GM11168 (cell line): Measurements from ENCODE around the gene PRF1.

Source experiments
- in situ Hi-C: fragments of 300-500 bp; cut with MboI; formaldehyde crosslinking; loops from one replicate; pipeline ENCODE4 v1.12.0; 2022; ENCODE audit warnings: low sequenced_read_pairs; ENCODE audit not compliant: unreplicated experiment

Gene PRF1

DNA sequence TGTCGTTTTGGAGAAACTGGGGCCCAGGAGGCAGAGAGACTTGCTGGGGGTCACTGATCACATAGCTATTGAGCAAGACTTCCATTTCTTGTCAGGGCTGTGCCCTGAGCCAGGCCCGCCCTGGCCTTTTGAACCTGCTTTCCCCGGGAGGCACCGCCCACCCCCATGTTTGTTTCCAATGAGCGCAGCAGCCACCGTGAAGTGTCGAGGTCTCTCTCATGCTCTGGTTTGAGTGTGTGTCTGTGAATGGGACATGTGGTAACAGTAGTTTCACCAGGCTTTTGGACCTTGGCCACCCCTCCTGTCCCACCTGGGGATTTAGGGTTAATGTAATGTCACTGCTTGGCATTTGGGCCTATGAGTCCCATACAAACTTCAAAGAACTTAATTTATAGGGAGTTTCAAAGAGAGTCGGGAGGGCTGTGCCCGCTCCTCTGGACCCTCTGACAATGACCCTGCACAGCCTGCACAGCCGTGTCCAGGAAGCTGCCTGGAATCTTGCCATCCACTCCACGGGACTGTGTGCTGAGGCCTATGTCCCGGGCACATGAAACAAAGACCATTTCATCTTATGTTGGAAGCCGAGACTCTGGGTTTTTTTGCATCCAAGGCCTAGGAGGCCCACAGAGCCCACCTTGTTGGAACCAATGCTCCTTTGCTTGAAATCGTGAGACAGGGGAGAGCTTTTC lies 6.3 kb downstream of the PRF1 start:
- in situ Hi-C loops = no loop called here

DNA sequence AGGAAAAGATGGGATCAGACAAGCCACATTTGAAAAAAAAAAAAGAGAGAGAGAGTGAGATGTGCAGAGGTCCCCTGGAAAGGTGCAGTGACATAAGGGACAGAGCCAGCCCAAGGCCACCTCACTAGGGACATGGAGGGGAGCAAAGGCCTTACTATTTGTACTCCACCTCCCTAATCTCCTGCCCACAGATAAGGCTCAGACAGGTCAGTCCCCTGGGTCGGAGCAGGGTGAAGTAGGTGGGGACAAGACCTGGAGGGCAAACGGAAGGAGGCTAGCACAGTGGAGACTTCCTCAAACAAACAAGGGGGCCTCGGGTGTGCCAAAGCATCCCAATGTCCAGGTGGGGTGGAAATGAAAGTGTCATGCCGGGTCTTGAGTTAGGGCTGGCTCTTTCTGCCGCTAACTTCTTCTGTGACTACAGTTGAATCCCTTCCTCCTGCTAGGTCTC lies 7.0 kb downstream of the PRF1 start:
- in situ Hi-C loops = no loop called here

- in situ Hi-C loops = no loop called here
Observed at GRCh38 chr10:70594161-70594560, 8.4 kb downstream of the PRF1 start.

GRCh38 chr10:70593513-70593890 lies 9.0 kb downstream of the PRF1 start:
- in situ Hi-C loops = no loop called here

DNA sequence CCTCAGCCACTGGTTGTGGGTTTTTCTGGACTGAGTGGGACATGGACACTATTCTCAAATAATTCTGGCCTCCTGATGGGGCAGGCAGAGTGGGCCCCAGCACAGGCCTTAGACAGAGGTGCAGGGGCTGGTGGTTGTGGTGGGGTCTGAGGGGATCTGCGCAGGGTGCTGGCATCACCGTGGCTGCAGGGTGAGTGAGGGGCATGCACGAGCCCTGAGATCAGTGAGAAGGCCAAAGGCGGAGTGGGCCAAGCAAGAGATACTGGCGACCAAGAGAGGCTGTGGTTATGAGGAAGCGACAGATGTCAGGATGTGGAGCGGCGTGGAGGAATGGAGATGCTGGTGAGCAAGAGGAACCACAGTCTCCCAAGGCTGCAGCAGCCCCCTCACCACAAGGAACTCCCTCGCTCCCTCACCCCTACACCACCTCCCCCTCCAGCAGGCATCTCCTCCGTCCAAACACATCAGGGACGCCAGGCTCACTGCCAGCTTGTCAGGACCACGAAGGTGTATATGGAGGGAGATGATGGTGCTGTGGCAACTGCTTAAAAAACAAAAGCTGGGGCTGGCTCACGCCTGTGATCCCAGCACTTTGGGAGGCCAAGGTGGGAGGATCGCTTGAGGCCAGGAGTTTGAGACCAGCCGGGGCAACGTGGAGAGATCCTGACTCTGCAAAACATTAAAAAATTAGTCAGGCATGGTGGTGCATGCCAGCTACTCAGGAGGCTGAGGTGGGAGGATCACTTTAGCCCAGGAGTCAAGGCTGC lies 9.6 kb downstream of the PRF1 start:
- in situ Hi-C loops = no loop called here

DNA sequence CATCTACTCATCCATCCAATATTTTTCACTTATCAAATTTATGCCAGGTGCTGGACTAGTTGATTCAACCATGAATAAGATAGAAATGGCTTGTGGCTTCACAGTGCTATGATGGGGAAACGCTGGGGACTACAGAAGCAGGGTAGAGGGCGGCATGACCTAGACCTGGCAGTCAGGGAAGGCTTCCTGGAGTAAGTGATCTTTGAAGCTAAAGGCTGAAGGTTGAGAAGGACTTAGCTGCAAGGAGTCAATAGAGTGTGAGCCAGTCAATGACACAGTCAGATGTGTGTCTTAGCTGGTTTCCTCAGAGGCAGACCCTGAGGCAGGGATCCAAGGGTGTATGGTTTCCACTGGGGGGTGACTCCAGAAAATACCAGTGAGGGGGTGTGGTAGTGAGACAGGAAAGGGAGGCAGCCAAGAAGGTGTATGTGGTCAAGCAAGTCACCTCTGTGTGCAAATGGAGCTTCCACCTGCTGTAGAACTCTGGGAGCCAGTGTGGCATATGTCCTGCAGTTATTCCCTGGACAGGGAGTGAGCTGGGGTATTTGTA lies 10.3 kb downstream of the PRF1 start:
- in situ Hi-C loops = no loop called here

- in situ Hi-C loops = no loop called here
Observed at GRCh38 chr10:70590655-70591416, 11.7 kb downstream of the PRF1 start.

DNA sequence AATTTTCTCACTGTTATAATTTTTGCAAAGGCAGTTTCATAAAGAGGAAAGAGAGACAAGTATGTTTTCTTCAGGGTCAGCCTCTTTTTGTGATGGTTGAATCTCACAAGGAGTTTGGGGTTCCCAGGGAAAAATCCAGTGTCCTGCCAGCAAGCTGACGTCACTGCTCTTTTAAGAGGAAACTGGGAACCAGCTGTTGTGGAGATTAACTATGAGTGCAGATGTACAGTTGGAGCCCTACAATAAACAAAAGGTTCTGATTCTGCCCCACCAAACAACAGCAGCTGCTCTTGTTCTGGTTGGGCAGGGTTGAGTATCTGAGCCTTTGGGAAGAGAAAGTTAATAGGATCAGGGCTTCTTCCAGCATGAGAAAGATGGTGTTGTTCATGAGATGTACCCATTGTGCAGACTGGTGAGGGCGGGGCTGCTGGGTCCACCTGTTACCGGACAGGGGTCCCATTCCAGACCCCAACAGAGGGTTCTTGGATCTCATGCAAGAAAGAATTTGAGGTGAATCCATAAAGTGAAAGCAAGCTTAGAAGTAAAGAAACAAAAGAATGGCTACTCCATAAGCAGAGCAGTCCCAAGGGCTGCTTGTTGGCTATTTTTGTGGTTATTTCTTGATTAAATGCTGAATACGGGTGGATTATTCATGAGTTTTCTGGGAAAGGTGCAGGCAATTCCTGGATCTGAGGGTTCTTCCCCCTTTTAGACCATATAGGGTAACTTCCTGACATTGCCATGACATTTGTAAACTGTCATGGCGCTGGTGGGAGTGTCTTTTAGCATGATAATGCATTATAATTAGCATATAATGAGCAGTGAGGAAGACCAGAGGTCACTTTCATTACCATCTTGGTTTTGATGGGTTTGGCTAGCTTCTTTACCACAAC lies 12.5 kb downstream of the PRF1 start:
- in situ Hi-C loops = no loop called here

- in situ Hi-C loops = no loop called here
Observed at GRCh38 chr10:70588859-70589570, 13.5 kb downstream of the PRF1 start.

- in situ Hi-C loops = no loop called here
Observed at GRCh38 chr10:70588255-70588654, 14.3 kb downstream of the PRF1 start.

DNA sequence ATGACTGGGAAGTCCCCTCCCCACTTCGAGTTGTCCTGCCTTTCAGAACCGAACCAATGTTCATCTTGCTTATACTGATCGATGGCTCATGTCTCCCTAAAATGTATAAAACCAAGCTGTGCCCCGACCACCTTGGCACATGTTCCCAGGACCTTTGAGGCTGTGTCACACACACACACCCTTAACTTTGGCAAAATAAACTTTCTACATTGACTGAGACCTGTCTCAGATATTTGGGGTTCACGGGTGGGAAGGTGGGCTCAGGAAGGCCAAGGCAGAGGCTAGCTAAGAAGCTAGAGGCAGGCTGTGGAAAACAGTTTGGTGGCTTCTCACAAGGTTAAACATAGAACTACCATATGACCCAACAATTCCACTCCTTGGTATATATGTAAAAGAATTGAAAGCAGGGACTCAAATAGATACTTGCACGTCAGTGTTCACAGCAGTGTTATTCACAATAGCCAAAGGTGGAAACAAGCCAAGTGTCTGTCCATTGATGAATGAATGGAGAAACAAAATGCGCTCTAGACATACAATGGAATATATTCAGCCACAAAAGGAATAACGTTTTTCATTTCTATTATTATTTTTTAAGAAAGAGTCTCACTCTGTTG lies 15.4 kb downstream of the PRF1 start:
- in situ Hi-C loops = no loop called here

DNA sequence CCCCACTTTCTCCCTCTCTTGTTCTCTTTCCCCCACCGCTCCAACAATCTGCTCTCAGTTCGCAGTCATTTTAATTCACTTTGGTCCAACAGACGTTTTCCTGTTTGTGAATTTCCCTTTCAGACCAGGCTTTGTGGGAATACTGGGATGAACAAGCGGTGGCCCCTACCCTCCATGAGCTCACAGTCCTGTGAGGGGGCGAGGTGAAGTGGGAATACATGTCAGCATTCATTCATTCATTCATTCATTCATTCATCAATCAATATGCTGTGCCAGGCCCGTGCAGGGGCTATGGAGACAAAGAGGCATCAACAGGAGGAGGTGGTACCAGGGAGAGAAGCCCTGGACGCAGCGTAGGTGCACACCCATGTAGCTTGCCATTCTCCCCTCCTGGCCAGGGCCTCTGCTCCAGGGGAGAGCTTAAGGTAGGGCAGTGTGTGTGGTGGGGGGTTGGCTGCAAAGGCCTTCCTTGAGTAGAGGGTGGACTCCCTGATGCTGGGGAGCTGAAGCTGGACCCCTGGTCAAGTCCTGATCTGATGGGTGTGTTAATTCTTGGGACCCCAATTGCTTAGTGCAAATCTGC lies 16.1 kb downstream of the PRF1 start:
- in situ Hi-C loops = no loop called here

- in situ Hi-C loops = no loop called here
Observed at GRCh38 chr10:70585578-70586169, 16.9 kb downstream of the PRF1 start.

GRCh38 chr10:70584909-70585544 lies 17.5 kb downstream of the PRF1 start:
- in situ Hi-C loops = no loop called here

DNA sequence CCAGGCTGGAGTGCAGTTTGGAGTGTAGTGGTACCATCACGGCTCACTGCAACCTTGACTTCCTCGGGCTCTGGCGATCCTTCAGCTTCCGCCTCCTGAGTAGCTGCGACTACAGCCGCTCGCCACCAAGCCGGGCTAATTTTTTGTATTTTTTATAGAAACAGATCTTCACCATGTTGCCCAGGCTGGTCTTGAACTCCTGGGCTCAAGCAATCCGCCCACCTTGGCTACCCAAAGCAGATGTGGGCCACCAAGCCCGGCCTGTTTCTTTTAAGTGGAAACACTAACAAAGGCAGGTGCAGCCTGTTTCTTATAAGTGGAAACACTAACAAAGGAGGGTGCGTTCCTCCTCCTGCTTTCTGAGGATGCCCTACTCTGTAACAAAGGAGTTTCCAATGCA lies 18.2 kb downstream of the PRF1 start:
- in situ Hi-C loops = no loop called here

- in situ Hi-C loops = no loop called here
Observed at GRCh38 chr10:70583669-70584037, 18.9 kb downstream of the PRF1 start.

GRCh38 chr10:70582793-70583668 lies 19.5 kb downstream of the PRF1 start:
- in situ Hi-C loops = no loop called here
